ENCODE results near the gene PEMT. TPM values are rescaled to one million over a fixed set of nuclear protein-coding genes. Genes with fewer than 3 reads are reported as not detected.
A peak's percentile ranks its signal among the peaks of the same experiment; 100 is the strongest.

PEMT gene
- total and polyA plus RNA-seq, 2 of the 8 experiments (the other 6 are each of a cell fraction or from before 2014, with no cell fraction given) = 42.0 to 118 TPM

GRCh38 chr17:17516941-17517720 lies 74.4 kb downstream of the PEMT start:
- Histone ChIP-seq H2BK20ac (ENCODE audit: low read length) (no peak overlapping the region), H3K79me1 (ENCODE audit: low read depth, low read length) (no peaks in the 10 kb centered on the region), H4K20me1 (replicated peaks in 1 of 2; ENCODE audit: control insufficient read depth in 1 of 2, insufficient read depth in 2 of 2, low read length in 2 of 2) (no peaks in the 10 kb centered on the region), H3K23ac (ENCODE audit: insufficient read length) (no peak overlapping the region), H3K4me1 (replicated peaks in 1 of 4; ENCODE audit: control insufficient read depth in 3 of 4, insufficient read depth in 4 of 4, low read length in 3 of 4) (peaks cover 4 to 24% (median 13%) of the 10 kb centered on the region in 4 experiments), H2BK5ac (ENCODE audit: low read depth, low read length) (no peak overlapping the region), H2BK15ac (ENCODE audit: low read length) (no peak overlapping the region), H3K36me3 (ENCODE audit: control insufficient read depth in 2 of 4, insufficient read depth in 4 of 4, low read length in 3 of 4) (no peaks in the 10 kb centered on the region), H3K14ac (ENCODE audit: insufficient read length) (no peak overlapping the region), H2AFZ (ENCODE audit: low read length) (no peak overlapping the region), H3K27me3 (replicated peaks in 1 of 4; ENCODE audit: control insufficient read depth in 3 of 4, extremely low read depth in 1 of 4, insufficient read depth in 3 of 4, low read length in 3 of 4) (no peaks in the 10 kb centered on the region), H4K5ac (ENCODE audit: insufficient read length, low read depth, low read length) (no peak overlapping the region), H3K4ac (replicated peaks; ENCODE audit: insufficient read length, low read depth, low read length) (no peak overlapping the region), H3K27ac (ENCODE audit: low read depth, low read length) (no peak overlapping the region), H3K18ac (ENCODE audit: extremely low read depth, low read length) (no peak overlapping the region), H4K8ac (ENCODE audit: extremely low read depth, insufficient read depth, low read length) (peak overlapping the region; percentile 1; the same call in 1 of the 2 replicates), H2BK120ac (replicated peaks; ENCODE audit: low read depth, low read length) (no peak overlapping the region), H2AK5ac (ENCODE audit: low read depth, low read length) (peak overlapping the region; percentile 13; the same call in 1 of the 2 replicates), H3K9me3 (ENCODE audit: insufficient read depth in 2 of 2, low read depth in 1 of 2, low read length in 1 of 2) (no peaks in the 10 kb centered on the region), H3K79me2 (ENCODE audit: control insufficient read depth in 1 of 2, insufficient read depth in 2 of 2, low read length in 2 of 2) (no peaks in the 10 kb centered on the region), H3K23me2 (ENCODE audit: low read depth, low read length) (peaks cover 2% of the 10 kb centered on the region; the same call in 1 of the 2 replicates), H3K4me2 (ENCODE audit: insufficient read depth in 1 of 2, low read depth in 2 of 2, low read length in 2 of 2) (no peak overlapping the region), H4K91ac (replicated peaks; ENCODE audit: insufficient read length, low read length) (no peak overlapping the region), H3K9ac (replicated peaks in 1 of 4; ENCODE audit: extremely low read depth in 1 of 4, low read depth in 3 of 4, low read length in 3 of 4) (no peak overlapping the region), H3K56ac (replicated peaks; ENCODE audit: insufficient read length, low read depth, low read length) (no peak overlapping the region), H2BK12ac (ENCODE audit: low read depth, low read length) (no peak overlapping the region; the same call in 1 of the 2 replicates), H3K4me3 (ENCODE audit: extremely low read depth in 1 of 4, insufficient read depth in 2 of 4, low read depth in 3 of 4, low read length in 4 of 4) (no peak overlapping the region)
- FAIRE-seq (no peak), DNase-seq (ENCODE audit: low read depth in 1 of 2, low spot score in 2 of 2) (no peak)
- CTCF ChIA-PET (ENCODE audit: partially characterized antibody) = interaction anchor here (0.7 to 5.7 kb wide), 4 partner anchors 21 to 75 kb away, joined by 3 to 32 read pairs (median 8); partner anchors contain the start of gene RASD1
- TF ChIP-seq RXRA (IDR thresholded peaks at IDR 0.05; ENCODE audit: insufficient read depth, low read depth, low read length) = no peak
- TF ChIP-seq, protein P1, sequence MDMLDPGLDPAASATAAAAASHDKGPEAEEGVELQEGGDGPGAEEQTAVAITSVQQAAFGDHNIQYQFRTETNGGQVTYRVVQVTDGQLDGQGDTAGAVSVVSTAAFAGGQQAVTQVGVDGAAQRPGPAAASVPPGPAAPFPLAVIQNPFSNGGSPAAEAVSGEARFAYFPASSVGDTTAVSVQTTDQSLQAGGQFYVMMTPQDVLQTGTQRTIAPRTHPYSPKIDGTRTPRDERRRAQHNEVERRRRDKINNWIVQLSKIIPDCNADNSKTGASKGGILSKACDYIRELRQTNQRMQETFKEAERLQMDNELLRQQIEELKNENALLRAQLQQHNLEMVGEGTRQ (IDR thresholded peaks at IDR 0.05; ENCODE audit: low read length) = no peak
- 87% methylated on average over 14 of the region's 14 CpGs; no CpG with 5 or more reads in 1 of the 2 experiments for WGBS, 2 experiments (ENCODE audit: extremely low coverage in 1 of 2, insufficient coverage in 1 of 2, insufficient read length in 1 of 2, insufficient replicate concordance in 2 of 2, low coverage in 1 of 2, low lambda C conversion rate in 2 of 2, missing lambda C conversion rate in 1 of 2)
- POLR2A ChIA-PET (ENCODE audit: partially characterized antibody) = interaction anchor here (1.5 to 1.9 kb wide), 2 partner anchors 13 to 20 kb away, joined by 5 to 6 read pairs; partner anchors contain the start of gene RASD1

Measured in H1 (cell line).